ENCODE measurements around the gene LOXL3. TPM values are rescaled to one million over a fixed set of nuclear protein-coding genes. Genes with fewer than 3 reads are reported as not detected.

Gene LOXL3
- total RNA-seq, 4 donors from 2014 or later = 7.2 to 13.2 (median 8.6) TPM

- WGBS, 2 donors (ENCODE audit: low coverage in 1 of 2) = 69 to 88% methylated on average over 1 of the region's 1 CpG
- Histone ChIP-seq H3K36me3 (no peaks in the 10 kb centered on the region), H3K4me3 (no peak overlapping the region), H3K27me3 (peaks cover 25% of the 10 kb centered on the region), H3K9me3 (no peaks in the 10 kb centered on the region), H3K27ac (no peak overlapping the region), H3K4me1 (no peaks in the 10 kb centered on the region)
- no peak for TF ChIP-seq POLR2A (IDR thresholded peaks at IDR 0.05)
- no peak for ATAC-seq
Measured at GRCh38 chr2:74571058-74571457, 17.3 kb upstream of the LOXL3 start.

GRCh38 chr2:74569686-74570085 is 15.9 kb upstream of the LOXL3 start:
- Histone ChIP-seq H3K27ac (no peak overlapping the region), H3K36me3 (no peaks in the 10 kb centered on the region), H3K9me3 (no peaks in the 10 kb centered on the region), H3K4me1 (no peaks in the 10 kb centered on the region), H3K27me3 (peaks cover 33% of the 10 kb centered on the region), H3K4me3 (no peak overlapping the region)
- 73 to 100% methylated on average over 1 of the region's 1 CpG for WGBS, 2 donors (ENCODE audit: low coverage in 1 of 2)
- TF ChIP-seq POLR2AphosphoS5 (IDR thresholded peaks at IDR 0.05) (no peak), EP300 (IDR thresholded peaks at IDR 0.05) (no peak), POLR2A (IDR thresholded peaks at IDR 0.05) (no peak)
- TF ChIP-seq, protein P1, sequence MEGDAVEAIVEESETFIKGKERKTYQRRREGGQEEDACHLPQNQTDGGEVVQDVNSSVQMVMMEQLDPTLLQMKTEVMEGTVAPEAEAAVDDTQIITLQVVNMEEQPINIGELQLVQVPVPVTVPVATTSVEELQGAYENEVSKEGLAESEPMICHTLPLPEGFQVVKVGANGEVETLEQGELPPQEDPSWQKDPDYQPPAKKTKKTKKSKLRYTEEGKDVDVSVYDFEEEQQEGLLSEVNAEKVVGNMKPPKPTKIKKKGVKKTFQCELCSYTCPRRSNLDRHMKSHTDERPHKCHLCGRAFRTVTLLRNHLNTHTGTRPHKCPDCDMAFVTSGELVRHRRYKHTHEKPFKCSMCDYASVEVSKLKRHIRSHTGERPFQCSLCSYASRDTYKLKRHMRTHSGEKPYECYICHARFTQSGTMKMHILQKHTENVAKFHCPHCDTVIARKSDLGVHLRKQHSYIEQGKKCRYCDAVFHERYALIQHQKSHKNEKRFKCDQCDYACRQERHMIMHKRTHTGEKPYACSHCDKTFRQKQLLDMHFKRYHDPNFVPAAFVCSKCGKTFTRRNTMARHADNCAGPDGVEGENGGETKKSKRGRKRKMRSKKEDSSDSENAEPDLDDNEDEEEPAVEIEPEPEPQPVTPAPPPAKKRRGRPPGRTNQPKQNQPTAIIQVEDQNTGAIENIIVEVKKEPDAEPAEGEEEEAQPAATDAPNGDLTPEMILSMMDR (IDR thresholded peaks at IDR 0.05) = no peak
- no peak for ATAC-seq

DNA sequence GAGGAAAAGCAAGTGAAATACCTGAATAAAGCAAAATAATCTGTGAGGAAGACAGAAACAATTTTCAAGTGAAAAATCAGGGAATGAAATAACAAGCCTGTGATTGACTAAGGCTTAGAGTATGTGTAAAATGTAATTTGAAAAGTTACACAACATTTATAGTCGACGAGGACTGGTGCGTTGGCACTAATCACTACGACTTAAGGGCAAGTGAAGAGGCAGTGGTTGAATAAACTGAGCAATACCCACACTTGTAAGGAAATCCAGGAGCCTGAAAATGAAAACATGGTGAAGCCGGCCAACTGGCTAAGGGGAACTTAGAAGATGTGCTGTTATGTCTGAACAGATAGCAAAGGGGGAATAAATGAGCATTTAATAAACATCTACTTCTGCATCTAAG is 14.1 kb upstream of the LOXL3 start:
- ATAC-seq = no peak
- TF ChIP-seq POLR2A (IDR thresholded peaks at IDR 0.05) (no peak), POLR2AphosphoS5 (IDR thresholded peaks at IDR 0.05) (no peak), EP300 (IDR thresholded peaks at IDR 0.05) (no peak)
- TF ChIP-seq, protein P1 (IDR thresholded peaks at IDR 0.05) = no peak
- Histone ChIP-seq H3K4me3 (no peak overlapping the region), H3K9me3 (no peaks in the 10 kb centered on the region), H3K4me1 (no peaks in the 10 kb centered on the region), H3K27ac (no peak overlapping the region), H3K36me3 (no peaks in the 10 kb centered on the region), H3K27me3 (peaks cover 30% of the 10 kb centered on the region)
- 80 to 86% methylated on average over 4 to 5 of the region's 5 CpGs for WGBS, 2 donors (ENCODE audit: low coverage in 1 of 2)

DNA sequence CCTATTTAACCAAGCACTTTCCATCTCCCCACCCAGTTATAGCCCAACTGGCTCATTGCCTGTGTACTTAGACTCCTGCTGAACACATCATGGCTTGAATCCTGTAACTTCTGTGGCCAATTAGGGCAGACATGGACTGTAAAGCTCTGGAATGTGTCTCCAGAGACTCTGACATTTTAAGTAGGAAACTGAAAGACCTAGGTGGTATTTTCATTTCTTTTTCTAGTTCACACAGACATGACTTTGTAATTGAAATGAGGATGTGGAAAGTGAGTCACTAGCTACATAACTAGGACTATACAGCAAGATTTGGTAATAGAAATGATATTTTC is 13.0 kb upstream of the LOXL3 start:
- Histone ChIP-seq H3K27me3 (peaks cover 42% of the 10 kb centered on the region), H3K27ac (no peak overlapping the region), H3K9me3 (no peaks in the 10 kb centered on the region), H3K36me3 (no peaks in the 10 kb centered on the region), H3K4me3 (no peak overlapping the region), H3K4me1 (no peaks in the 10 kb centered on the region)
- no peak for ATAC-seq
- TF ChIP-seq, protein P1 (IDR thresholded peaks at IDR 0.05) = no peak
- TF ChIP-seq POLR2AphosphoS5 (IDR thresholded peaks at IDR 0.05) (no peak), POLR2A (IDR thresholded peaks at IDR 0.05) (no peak), EP300 (IDR thresholded peaks at IDR 0.05) (no peak)

GRCh38 chr2:74566076-74566753 is 12.5 kb upstream of the LOXL3 start:
- TF ChIP-seq POLR2AphosphoS5 (IDR thresholded peaks at IDR 0.05) (no peak), EP300 (IDR thresholded peaks at IDR 0.05) (no peak)
- TF ChIP-seq, protein P1 (IDR thresholded peaks at IDR 0.05) = no peak
- no peak overlapping the region for H3K4me3 ChIP-seq
- H3K36me3 ChIP-seq = no peaks in the 10 kb centered on the region
- peaks cover 47% of the 10 kb centered on the region for H3K27me3 ChIP-seq
- 66% methylated on average over 7 of the region's 7 CpGs for WGBS, 2 donors (ENCODE audit: low coverage in 1 of 2)
- H3K27ac ChIP-seq = no peak overlapping the region
- H3K9me3 ChIP-seq = no peaks in the 10 kb centered on the region
- no peak for ATAC-seq
- no peaks in the 10 kb centered on the region for H3K4me1 ChIP-seq
